ENCODE results near the gene ARHGAP10. TPM values are rescaled to one million over a fixed set of nuclear protein-coding genes. Genes with fewer than 3 reads are reported as not detected.

The ARHGAP10 gene
- total and polyA plus RNA-seq, 10 of the 15 experiments (the other 5 are each of a cell fraction or from before 2014, with no cell fraction given): 1.3 to 25.8 (median 17.2) TPM

DNA sequence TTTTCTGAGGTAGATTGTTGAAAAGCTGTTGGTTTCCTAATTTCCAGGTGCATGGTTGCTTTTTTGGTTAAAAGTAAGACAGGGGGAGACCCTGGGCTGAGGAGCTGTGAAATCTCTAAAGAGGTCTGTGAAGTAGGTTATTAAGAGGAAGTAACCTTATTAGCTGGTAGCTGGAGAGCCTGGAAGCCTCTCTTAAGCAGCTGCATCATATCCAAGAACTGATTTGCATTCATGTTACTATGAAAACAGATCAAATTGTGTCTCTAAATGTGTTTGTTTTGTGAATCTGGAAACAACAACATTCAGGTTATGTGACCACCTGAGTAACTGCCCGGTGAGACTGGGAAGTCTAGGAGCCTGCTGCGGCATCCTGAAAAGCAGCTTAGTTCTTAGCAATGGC is 54.1 kb downstream of the ARHGAP10 start (continued):
- TF ChIP-seq CEBPZ (IDR thresholded peaks at IDR 0.05; ENCODE audit: low read depth, low read length): no peak
- TF ChIP-seq SRF (IDR thresholded peaks at IDR 0.05; ENCODE audit: low read depth in 2 of 2, low read length in 2 of 2): peak; percentile 16 to 55; a peak in 1 of 4 replicates
- TF ChIP-seq FOS (IDR thresholded peaks at IDR 0.05; ENCODE audit: borderline replicate concordance, extremely low read depth, insufficient read length): no peak
- TF ChIP-seq SUZ12 (IDR thresholded peaks at IDR 0.05; ENCODE audit: unreplicated experiment): no peak
- no peak for TF ChIP-seq IRF5 (IDR thresholded peaks at IDR 0.05; ENCODE audit: borderline replicate concordance)
- TF ChIP-seq ZNF384 (IDR thresholded peaks at IDR 0.05; ENCODE audit: borderline replicate concordance, low read depth, low read length): no peak
- no peak for TF ChIP-seq PAX5 (IDR thresholded peaks at IDR 0.05; ENCODE audit: borderline replicate concordance, low read depth, low read length)
- no peak for TF ChIP-seq TAF1 (IDR thresholded peaks at IDR 0.05; ENCODE audit: borderline replicate concordance, low read depth, low read length)
- TF ChIP-seq TARDBP (IDR thresholded peaks at IDR 0.05; ENCODE audit: borderline replicate concordance): no peak
- no peak for TF ChIP-seq MXI1 (IDR thresholded peaks at IDR 0.05; ENCODE audit: low read depth, low read length)
- no peak for TF ChIP-seq YY1 (IDR thresholded peaks at IDR 0.05; ENCODE audit: low read depth, low read length)
- TF ChIP-seq IKZF2 (IDR thresholded peaks at IDR 0.05): peak in 1 of 2 experiments; percentile 46; a peak in 1 of 4 replicates
- TF ChIP-seq ZNF622 (IDR thresholded peaks at IDR 0.05): no peak
- TF ChIP-seq BRCA1 (IDR thresholded peaks at IDR 0.05; ENCODE audit: low read depth, low read length): no peak
- TF ChIP-seq ESRRA (IDR thresholded peaks at IDR 0.05; ENCODE audit: low read length): no peak
- no peak for TF ChIP-seq MTA3 (IDR thresholded peaks at IDR 0.05; ENCODE audit: borderline replicate concordance, low read length)
- TF ChIP-seq BCLAF1 (IDR thresholded peaks at IDR 0.05): no peak
- TF ChIP-seq CTCF (IDR thresholded peaks at IDR 0.05 in 2 of 3, conservative IDR thresholded peaks at IDR 0.05 in 1 of 3; ENCODE audit: control insufficient read depth in 2 of 3, extremely low read depth in 1 of 3, insufficient read depth in 1 of 3, low read depth in 3 of 3, low read length in 3 of 3): no peak
- no peak for TF ChIP-seq NFYA (IDR thresholded peaks at IDR 0.05; ENCODE audit: borderline replicate concordance, low read depth, low read length)
- no peak for TF ChIP-seq IRF3 (IDR thresholded peaks at IDR 0.05)
- no peak for TF ChIP-seq ZNF217 (IDR thresholded peaks at IDR 0.05)
- no peak for TF ChIP-seq FOXK2 (IDR thresholded peaks at IDR 0.05)

Data from GM12878 (cell line).